HepG2 (cell line): ENCODE measurements around the gene ETFB. TPM values are rescaled to one million over a fixed set of nuclear protein-coding genes. Genes with fewer than 3 reads are reported as not detected.

Experiments
- ATF5 ChIP-seq: sonication (generic); formaldehyde crosslinking; IDR thresholded peaks from 2 replicates; pipeline ENCODE4 v1.4.0; 2020; ENCODE audit warnings: mild to moderate bottlenecking, low read depth, missing genetic modification reagents
- BCL3 ChIP-seq: sonication (generic); formaldehyde crosslinking; IDR thresholded peaks from 2 replicates; pipeline ENCODE4 v1.5.1; 2020; ENCODE audit warnings: mild to moderate bottlenecking, missing genetic modification reagents, moderate library complexity
- CBX1 ChIP-seq: IDR thresholded peaks from one replicate; pipeline ENCODE4 v1.6.1; 2016; ENCODE audit warnings: antibody characterized with exemption, low read depth
- CREB1 ChIP-seq, 2 experiments: fragments of 450-650 bp in 1 of 2; IDR thresholded peaks; 2 replicates each; pipeline ENCODE4 v1.6.1; 2016 to 2017; ENCODE audit warnings: control low read depth in 1 of 2, mild to moderate bottlenecking in 1 of 2, missing compliant biosample characterization in 1 of 2, missing genetic modification characterization in 1 of 2
- EED ChIP-seq: sonication (generic); formaldehyde crosslinking; IDR thresholded peaks from 2 replicates; pipeline ENCODE4 v1.5.0; 2020; ENCODE audit warnings: mild to moderate bottlenecking, missing genetic modification reagents
- FOXA3 ChIP-seq: IDR thresholded peaks from 2 replicates; pipeline ENCODE4 v1.6.1; 2016; ENCODE audit warnings: missing genetic modification reagents, missing compliant biosample characterization
- HMGA1 ChIP-seq: sonication (generic); formaldehyde crosslinking; conservative IDR thresholded peaks from 2 replicates; pipeline ENCODE4 v1.4.0; 2020; ENCODE audit warnings: missing genetic modification reagents
- HNF4G ChIP-seq, 2 experiments: sonication (generic) in 1 of 2; formaldehyde crosslinking in 1 of 2; IDR thresholded peaks; 2 replicates each; pipeline versions ENCODE4 v1.4.0 to v1.6.1; 2011 to 2020; ENCODE audit warnings: borderline replicate concordance in 2 of 2, low read depth in 2 of 2, mild to moderate bottlenecking in 2 of 2, low read length in 1 of 2, missing genetic modification reagents in 1 of 2, moderate library complexity in 1 of 2
- IRX3 ChIP-seq: sonication (generic); formaldehyde crosslinking; IDR thresholded peaks from 2 replicates; pipeline ENCODE4 v1.8.1; 2023; ENCODE audit warnings: mild to moderate bottlenecking, low read depth, missing genetic modification reagents, borderline replicate concordance
- RBAK ChIP-seq: sonication (generic); formaldehyde crosslinking; IDR thresholded peaks from 2 replicates; pipeline ENCODE4 v1.5.1; 2020; ENCODE audit warnings: mild to moderate bottlenecking, missing genetic modification reagents
- RBM22 ChIP-seq: fragments of 200-400 bp; formaldehyde crosslinking; optimal IDR thresholded peaks from 2 replicates; pipeline ENCODE3; 2017; ENCODE audit warnings: mild to moderate bottlenecking, low read length, moderate library complexity
- SMARCE1 ChIP-seq: fragments of 450-650 bp; IDR thresholded peaks from 2 replicates; pipeline ENCODE4 v1.6.1; 2017; ENCODE audit warnings: borderline replicate concordance
- ZBTB42 ChIP-seq: sonication (generic); formaldehyde crosslinking; IDR thresholded peaks from 2 replicates; pipeline ENCODE4 v1.5.0; 2020; ENCODE audit warnings: mild to moderate bottlenecking, missing genetic modification reagents
- ZFP36 ChIP-seq: fragments of 150-350 bp; IDR thresholded peaks from 2 replicates; pipeline ENCODE4 v1.6.1; 2018; ENCODE audit warnings: borderline replicate concordance, low read length, low read depth; ENCODE audit not compliant: partially characterized antibody
- ZFP36L1 ChIP-seq: sonication (generic); formaldehyde crosslinking; IDR thresholded peaks from 2 replicates; pipeline ENCODE4 v1.8.0; 2022; ENCODE audit warnings: mild to moderate bottlenecking, missing genetic modification reagents, moderate library complexity
- ZFYVE20 ChIP-seq: sonication (generic); formaldehyde crosslinking; IDR thresholded peaks from 2 replicates; pipeline ENCODE4 v1.8.0; 2023; ENCODE audit warnings: low read depth, mild to moderate bottlenecking, moderate library complexity, missing genetic modification reagents, borderline replicate concordance
- ZNF264 ChIP-seq: sonication (generic); formaldehyde crosslinking; IDR thresholded peaks from 2 replicates; pipeline ENCODE4 v1.4.0; 2020; ENCODE audit warnings: missing genetic modification reagents
- ZNF335 ChIP-seq: sonication (generic); formaldehyde crosslinking; IDR thresholded peaks from 2 replicates; pipeline ENCODE4 v1.4.0; 2020; ENCODE audit warnings: missing genetic modification reagents
- ZNF354B ChIP-seq: sonication (generic); formaldehyde crosslinking; IDR thresholded peaks from 2 replicates; pipeline ENCODE4 v1.8.0; 2022; ENCODE audit warnings: mild to moderate bottlenecking, missing genetic modification reagents
- ZNF430 ChIP-seq: sonication (generic); formaldehyde crosslinking; IDR thresholded peaks from 2 replicates; pipeline ENCODE4 v1.9.0; 2021; ENCODE audit warnings: mild to moderate bottlenecking, missing genetic modification reagents
- ZNF451 ChIP-seq: sonication (generic); formaldehyde crosslinking; IDR thresholded peaks from 2 replicates; pipeline ENCODE4 v1.5.0; 2020; ENCODE audit warnings: mild to moderate bottlenecking, missing genetic modification reagents
- ZNF460 ChIP-seq: sonication (generic); formaldehyde crosslinking; IDR thresholded peaks from 2 replicates; pipeline ENCODE4 v1.5.1; 2020; ENCODE audit warnings: missing genetic modification reagents, mild to moderate bottlenecking, borderline replicate concordance
- ZNF468 ChIP-seq: sonication (generic); formaldehyde crosslinking; IDR thresholded peaks from 2 replicates; pipeline ENCODE4 v1.8.0; 2022; ENCODE audit warnings: mild to moderate bottlenecking, moderate library complexity, missing genetic modification reagents
- ZNF577 ChIP-seq: sonication (generic); formaldehyde crosslinking; IDR thresholded peaks from 2 replicates; pipeline ENCODE4 v1.4.0; 2020; ENCODE audit warnings: mild to moderate bottlenecking, low read depth, missing genetic modification reagents, borderline replicate concordance
- ZNF660 ChIP-seq: sonication (generic); formaldehyde crosslinking; IDR thresholded peaks from 2 replicates; pipeline ENCODE4 v1.5.1; 2020; ENCODE audit warnings: mild to moderate bottlenecking, low read depth, missing genetic modification reagents, borderline replicate concordance
- ZNF737 ChIP-seq: sonication (generic); formaldehyde crosslinking; IDR thresholded peaks from 2 replicates; pipeline ENCODE4 v1.5.0; 2020; ENCODE audit warnings: missing genetic modification reagents, mild to moderate bottlenecking, borderline replicate concordance
- ZNF770 ChIP-seq: sonication (generic); formaldehyde crosslinking; IDR thresholded peaks from 2 replicates; pipeline ENCODE4 v1.5.0; 2020; ENCODE audit warnings: mild to moderate bottlenecking, missing genetic modification reagents
- polyA plus RNA-seq, 8 experiments: library from polyadenylated mRNA; depleted of rRNA in 3 of 8; stranded (reverse) in 7 of 8; unstranded in 1 of 8; fragments of >200 nt; fragmentation: Illumina TruSeq in 4 of 8; extraction: Trizol in 4 of 8; gene quantifications; 2 replicates each; pipeline versions ENCODE4 v1.2.1 to v1.2.3, GENCODE V29; 2011 to 2016; ENCODE audit warnings: low read depth in 4 of 8, missing spikeins in 1 of 8, mixed read lengths in 1 of 8; ENCODE audit not compliant: insufficient read depth in 1 of 8
- total RNA-seq, 5 experiments: library from RNA; depleted of rRNA; stranded (reverse); fragments of >200 nt; fragmentation: Illumina TruSeq; extraction: Trizol; gene quantifications; 2 replicates each; pipeline ENCODE4 v1.2.3, GENCODE V29; 2016; ENCODE audit warnings: low read depth in 1 of 5

ETFB gene
- total and polyA plus RNA-seq, 2 of the 13 experiments (the other 11 are each of a cell fraction or from before 2014, with no cell fraction given): 678 to 1,314 TPM

GRCh38 chr19:51394050-51394836, 28.1 kb upstream of the ETFB start (continued):
- TF ChIP-seq IRX3 (CRISPR knock-in tag) (peak; percentile 82; the same call in 1 of the 2 replicates), ZNF430 (CRISPR knock-in tag) (0 out of 2 replicates have a peak, but pooled peaks have one; percentile 48), ZNF660 (CRISPR knock-in tag) (no peak), ZFYVE20 (no peak), SMARCE1 (no peak), ZNF460 (CRISPR knock-in tag) (no peak), RBM22 (peak; percentile 43), BCL3 (CRISPR knock-in tag) (no peak), ZBTB42 (CRISPR knock-in tag) (no peak), HMGA1 (CRISPR knock-in tag) (no peak), ZNF770 (no peak), ZNF264 (no peak), ZNF354B (CRISPR knock-in tag) (no peak), CBX1 (no peak), FOXA3 (peak; percentile 18; the same call in 1 of the 2 replicates), ZNF451 (CRISPR knock-in tag) (no peak), ZFP36 (no peak), RBAK (CRISPR knock-in tag) (no peak), HNF4G (IDR thresholded peaks at IDR 0.05; ENCODE audit: borderline replicate concordance, low read depth, low read length) (peak; percentile 43; the same call in 1 of the 2 replicates), HNF4G (CRISPR knock-in tag; IDR thresholded peaks at IDR 0.05; ENCODE audit: borderline replicate concordance, low read depth) (no peak), ATF5 (CRISPR knock-in tag) (no peak), EED (CRISPR knock-in tag) (no peak), ZNF335 (CRISPR knock-in tag) (no peak), ZNF468 (CRISPR knock-in tag) (no peak), ZNF577 (no peak), CREB1 (IDR thresholded peaks at IDR 0.05) (peak; percentile 77), CREB1 (CRISPR knock-in tag; IDR thresholded peaks at IDR 0.05) (peak; percentile 90), ZNF737 (CRISPR knock-in tag) (no peak), ZFP36L1 (CRISPR knock-in tag) (0 out of 2 replicates have a peak, but pooled peaks have one; percentile 87)
